Prostate gland (tissue), 2 donors: ENCODE results near the gene FER. TPM values are rescaled to one million over a fixed set of nuclear protein-coding genes. Genes with fewer than 3 reads are reported as not detected.
"Not testable (repeated sequence)": the region's sequence is repeated elsewhere in the genome, so short reads cannot be mapped to it uniquely, and the experiment has no call there.

Experiments used
- DNase-seq: peaks from one replicate; pipeline ENCODE4 v3.0.0-alpha.2; 2019; ENCODE audit warnings: low spot score
- H3K27ac ChIP-seq, 2 donors: fragments of 200-600 bp; sonication (generic); 2 replicates each; pipeline ENCODE4 v1.5.1; 2017 to 2019
- H3K27me3 ChIP-seq: fragments of 200-600 bp; sonication (generic); replicated peaks from 2 replicates; pipeline ENCODE4 v1.5.1; 2019; ENCODE audit not compliant: insufficient read depth
- H3K36me3 ChIP-seq, 2 donors: fragments of 200-600 bp; sonication (generic); 1 replicate in 1 of 2; 2 replicates in 1 of 2; pipeline versions ENCODE4 v1.5.1 to v1.8.1; 2017 to 2019
- H3K4me1 ChIP-seq: fragments of 200-600 bp; sonication (generic); replicated peaks from 2 replicates; pipeline ENCODE4 v1.5.1; 2019
- H3K4me3 ChIP-seq, 2 donors: fragments of 200-600 bp; sonication (generic); 2 replicates each; pipeline ENCODE4 v1.5.1; 2017 to 2019
- H3K9me3 ChIP-seq: fragments of 200-600 bp; sonication (generic); 2 replicates; pipeline ENCODE4 v1.5.1; 2017
- POLR2A ChIP-seq: fragments of 450-650 bp; IDR thresholded peaks from one replicate; pipeline ENCODE4 v1.6.1; 2016; ENCODE audit warnings: antibody characterized with exemption, mild to moderate bottlenecking
- POLR2AphosphoS5 ChIP-seq: sonication (generic); formaldehyde crosslinking; IDR thresholded peaks from one replicate; pipeline ENCODE4 v1.6.1; 2017; ENCODE audit warnings: antibody characterized with exemption
- WGBS: methylation state at CpG from one replicate; pipeline ENCODE4 v1.1.5; 2018; 5-methylcytosine and 5-hydroxymethylcytosine counted together
- intact Hi-C: fragments of 100-400 bp; cut with DNase I; formaldehyde crosslinking; loops from one replicate; pipeline ENCODE4 v1.14.2; 2022
- total RNA-seq, 2 donors: library from RNA; depleted of rRNA; stranded (reverse); fragments of >200 nt; gene quantifications; one replicate each; pipeline ENCODE4 v1.1.0, GENCODE V29; 2016
- TF ChIP-seq, protein P1 (sequence below), 4 experiments: fragments of 200-600 bp in 2 of 4; fragments of 450-650 bp in 2 of 4; sonication (generic) in 2 of 4; IDR thresholded peaks; 1 replicate in 3 of 4; 2 replicates in 1 of 4; pipeline ENCODE4 v1.5.1; 2016 to 2019; ENCODE audit warnings: antibody characterized with exemption in 4 of 4, mild to moderate bottlenecking in 2 of 4, moderate library complexity in 2 of 4

FER gene
- total RNA-seq, 2 donors from 2014 or later: 9.1 to 36.0 TPM

DNA sequence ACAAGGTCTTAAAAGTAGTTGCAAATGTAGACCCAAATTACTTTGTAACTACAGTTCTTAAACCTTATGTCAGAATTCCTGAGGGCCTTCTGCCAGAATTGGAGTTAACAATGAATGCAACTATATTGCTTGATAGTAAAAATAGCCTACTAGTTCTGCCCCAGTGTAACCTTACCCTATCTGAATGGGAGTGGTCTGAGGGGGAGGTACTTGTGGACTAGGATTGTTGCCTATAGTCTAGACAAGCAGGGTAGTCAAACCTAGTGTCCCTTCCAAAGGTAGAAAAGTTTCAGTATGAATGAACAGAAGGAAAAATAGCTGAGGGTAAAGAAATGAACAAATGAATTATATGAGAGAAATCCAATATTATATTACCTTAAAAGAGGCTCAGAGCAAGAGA, 419.9 kb downstream of the FER start:
- H3K27me3 ChIP-seq: no peaks in the 10 kb centered on the region
- H3K4me3 ChIP-seq: no peak overlapping the region
- no peaks in the 10 kb centered on the region for H3K9me3 ChIP-seq
- no peak overlapping the region for H3K27ac ChIP-seq
- DNase-seq: no peak
- no peaks in the 10 kb centered on the region for H3K4me1 ChIP-seq
- no peaks in the 10 kb centered on the region for H3K36me3 ChIP-seq
- intact Hi-C loops: no loop called here
- TF ChIP-seq POLR2AphosphoS5: no peak

DNA sequence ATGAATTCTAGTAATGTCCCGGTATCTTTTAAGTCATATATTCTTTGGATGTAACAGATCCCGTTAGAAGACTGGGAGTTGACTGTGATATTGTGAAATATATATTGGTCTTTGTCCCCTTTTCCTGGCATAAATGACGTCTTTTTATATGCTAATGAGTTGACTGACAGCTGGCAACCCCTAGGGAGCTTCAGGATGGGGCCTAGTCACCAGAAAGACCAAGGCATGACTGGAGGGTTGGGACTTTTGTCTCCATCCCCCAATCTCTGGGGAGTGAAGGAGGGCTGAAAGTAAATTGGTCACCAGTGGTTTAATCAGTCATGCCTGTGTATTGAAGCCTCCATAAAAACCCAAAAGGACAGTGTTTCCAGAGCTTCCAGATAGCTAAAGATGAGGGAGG, 420.5 kb downstream of the FER start:
- Histone ChIP-seq H3K36me3 (no peaks in the 10 kb centered on the region), H3K4me1 (no peaks in the 10 kb centered on the region), H3K4me3 (no peak overlapping the region), H3K27ac (no peak overlapping the region), H3K27me3 (no peaks in the 10 kb centered on the region), H3K9me3 (no peaks in the 10 kb centered on the region)
- intact Hi-C loops: no loop called here
- DNase-seq: no peak
- TF ChIP-seq, protein P1, sequence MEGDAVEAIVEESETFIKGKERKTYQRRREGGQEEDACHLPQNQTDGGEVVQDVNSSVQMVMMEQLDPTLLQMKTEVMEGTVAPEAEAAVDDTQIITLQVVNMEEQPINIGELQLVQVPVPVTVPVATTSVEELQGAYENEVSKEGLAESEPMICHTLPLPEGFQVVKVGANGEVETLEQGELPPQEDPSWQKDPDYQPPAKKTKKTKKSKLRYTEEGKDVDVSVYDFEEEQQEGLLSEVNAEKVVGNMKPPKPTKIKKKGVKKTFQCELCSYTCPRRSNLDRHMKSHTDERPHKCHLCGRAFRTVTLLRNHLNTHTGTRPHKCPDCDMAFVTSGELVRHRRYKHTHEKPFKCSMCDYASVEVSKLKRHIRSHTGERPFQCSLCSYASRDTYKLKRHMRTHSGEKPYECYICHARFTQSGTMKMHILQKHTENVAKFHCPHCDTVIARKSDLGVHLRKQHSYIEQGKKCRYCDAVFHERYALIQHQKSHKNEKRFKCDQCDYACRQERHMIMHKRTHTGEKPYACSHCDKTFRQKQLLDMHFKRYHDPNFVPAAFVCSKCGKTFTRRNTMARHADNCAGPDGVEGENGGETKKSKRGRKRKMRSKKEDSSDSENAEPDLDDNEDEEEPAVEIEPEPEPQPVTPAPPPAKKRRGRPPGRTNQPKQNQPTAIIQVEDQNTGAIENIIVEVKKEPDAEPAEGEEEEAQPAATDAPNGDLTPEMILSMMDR (IDR thresholded peaks at IDR 0.05): no peak
- TF ChIP-seq POLR2AphosphoS5 (no peak), POLR2A (no peak)
- WGBS: 87% methylated on average over 3 of the region's 3 CpGs

DNA sequence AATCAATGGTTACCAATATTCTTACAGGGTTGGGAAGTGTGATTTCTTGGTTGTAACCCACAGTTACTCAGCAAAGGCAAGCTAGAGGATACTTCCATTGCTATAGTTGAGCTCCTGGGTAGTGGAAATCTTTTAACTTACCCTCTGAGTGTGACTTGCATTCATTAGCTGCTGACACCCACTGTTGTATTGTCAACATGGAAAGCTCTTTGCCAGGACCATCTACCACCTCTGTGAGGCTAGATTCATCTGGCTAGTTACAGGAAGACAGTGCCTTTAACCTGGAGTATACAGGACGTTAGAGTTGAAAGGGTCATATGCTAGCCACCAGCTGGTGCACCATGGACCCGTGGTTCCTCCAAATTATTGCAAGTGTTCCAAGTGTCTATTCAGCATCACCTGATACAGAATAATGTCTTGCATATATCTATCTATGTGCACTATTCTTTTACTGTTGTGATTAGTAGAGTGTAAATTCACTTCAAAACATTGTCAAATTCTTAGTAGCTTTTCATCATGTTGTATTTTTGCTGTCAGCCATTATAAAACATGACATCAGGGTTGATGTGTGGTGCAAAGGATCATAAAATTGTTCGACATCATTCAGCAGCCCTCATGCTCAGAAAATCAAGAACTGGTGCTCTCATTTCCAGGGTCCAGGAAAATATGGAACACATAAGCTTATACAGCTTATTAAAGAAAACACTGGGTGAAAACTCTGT, 423.1 kb downstream of the FER start:
- intact Hi-C loops: no loop called here
- DNase-seq: no peak
- WGBS: 87% methylated on average over 3 of the region's 3 CpGs
- H3K4me1 ChIP-seq: no peaks in the 10 kb centered on the region
- no peak for TF ChIP-seq POLR2A
- TF ChIP-seq, protein P1 (IDR thresholded peaks at IDR 0.05): no peak
- TF ChIP-seq POLR2AphosphoS5: no peak
- H3K4me3 ChIP-seq: no peak overlapping the region
- no peaks in the 10 kb centered on the region for H3K27me3 ChIP-seq
- no peaks in the 10 kb centered on the region for H3K9me3 ChIP-seq
- H3K36me3 ChIP-seq: no peaks in the 10 kb centered on the region
- H3K27ac ChIP-seq: no peak overlapping the region

DNA sequence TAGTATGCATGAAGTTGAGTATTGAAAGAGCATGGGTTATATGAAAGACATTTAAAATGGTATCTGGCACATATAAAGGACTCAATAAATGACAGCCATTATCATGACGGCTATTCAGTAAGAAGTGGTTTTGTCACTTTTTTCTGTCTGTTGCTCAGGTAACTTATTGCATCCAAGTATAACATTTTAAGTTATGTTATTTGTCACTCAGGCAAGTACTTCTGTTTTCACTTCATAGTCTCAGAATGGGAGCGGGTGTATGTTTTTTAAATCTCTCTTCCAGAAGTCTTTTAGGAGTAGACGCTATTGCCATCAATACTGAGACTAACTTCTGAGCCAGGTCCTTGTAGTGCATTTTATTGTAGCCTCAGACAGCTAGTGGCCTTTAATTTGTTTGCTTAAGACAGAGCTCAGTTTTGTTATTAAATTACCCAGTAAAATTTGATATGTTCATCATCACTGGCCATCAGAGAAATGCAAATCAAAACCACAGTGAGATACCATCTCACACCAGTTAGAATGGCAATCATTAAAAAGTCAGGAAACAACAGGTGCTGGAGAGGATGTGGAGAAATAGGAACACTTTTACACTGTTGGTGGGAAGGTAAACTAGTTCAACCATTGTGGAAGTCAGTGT, 423.9 kb downstream of the FER start:
- H3K27me3 ChIP-seq, H3K4me1 ChIP-seq, DNase-seq, H3K36me3 ChIP-seq, H3K27ac ChIP-seq, H3K4me3 ChIP-seq, H3K9me3 ChIP-seq, intact Hi-C loops: not testable (repeated sequence)
- 75% methylated on average over 3 of the region's 3 CpGs for WGBS

- Histone ChIP-seq H3K4me3 (no peak overlapping the region), H3K9me3 (no peaks in the 10 kb centered on the region)
- intact Hi-C loops: no loop called here
Measured at GRCh38 chr5:109173036-109173794, 425.5 kb downstream of the FER start.

DNA sequence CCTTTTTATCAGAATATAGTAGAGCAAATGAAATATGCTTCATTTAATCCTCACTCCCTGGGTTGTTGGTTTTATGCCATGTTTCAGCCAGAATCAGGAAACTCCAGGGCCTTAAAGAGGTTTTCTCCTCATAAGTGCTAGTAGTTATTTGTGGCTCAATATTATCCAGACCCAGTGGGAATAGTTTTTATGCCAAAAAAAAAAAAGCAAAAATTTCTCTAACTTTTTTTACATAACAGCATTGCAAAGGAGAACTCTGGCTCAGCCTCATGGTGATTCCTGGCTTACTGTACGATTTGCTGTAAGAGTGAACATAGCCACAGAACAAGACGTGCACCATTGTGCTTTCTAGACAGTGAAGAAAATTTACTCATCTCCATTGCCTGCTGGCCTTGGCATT, 429.5 kb downstream of the FER start:
- Histone ChIP-seq H3K4me1 (no peaks in the 10 kb centered on the region), H3K4me3 (no peak overlapping the region), H3K27me3 (no peaks in the 10 kb centered on the region), H3K9me3 (no peaks in the 10 kb centered on the region), H3K27ac (no peak overlapping the region), H3K36me3 (no peaks in the 10 kb centered on the region)
- WGBS: 75% methylated on average over 2 of the region's 2 CpGs
- intact Hi-C loops: no loop called here
- no peak for DNase-seq
- TF ChIP-seq, protein P1 (IDR thresholded peaks at IDR 0.05): no peak
- TF ChIP-seq POLR2AphosphoS5: no peak
- TF ChIP-seq POLR2A: no peak

More at GRCh38 chr5:109173036-109173794, 425.5 kb downstream of the FER start:
- H3K36me3 ChIP-seq: no peaks in the 10 kb centered on the region
- H3K27ac ChIP-seq: no peak overlapping the region
- WGBS: 95% methylated on average over 2 of the region's 2 CpGs
- no peak for DNase-seq
- TF ChIP-seq POLR2AphosphoS5: no peak
- H3K27me3 ChIP-seq: no peaks in the 10 kb centered on the region
- H3K4me1 ChIP-seq: no peaks in the 10 kb centered on the region
